MM.1S (cell line): ENCODE measurements around the gene GMPR.

Experiments
- DNase-seq: peaks from one replicate; pipeline ENCODE4 v3.0.0-alpha.2; 2015
- H2AFZ ChIP-seq: fragments of 300-600 bp; sonication (generic); 2 replicates; pipeline ENCODE4 v1.6.0; 2016; ENCODE audit warnings: antibody characterized with exemption, low read length
- H3F3A ChIP-seq: fragments of 300-600 bp; sonication (generic); 2 replicates; pipeline ENCODE4 v1.6.1; 2016; ENCODE audit warnings: mild to moderate bottlenecking, antibody characterized with exemption, low read length, moderate library complexity, mixed read lengths; ENCODE audit not compliant: insufficient read depth
- H3K27ac ChIP-seq: fragments of 300-600 bp; sonication (generic); 2 replicates; pipeline ENCODE4 v1.5.1; 2016; ENCODE audit warnings: mild to moderate bottlenecking, low read length
- H3K27me3 ChIP-seq: fragments of 300-600 bp; sonication (generic); replicated peaks from 2 replicates; pipeline ENCODE4 v1.6.0; 2016; ENCODE audit warnings: low read length; ENCODE audit not compliant: insufficient read depth
- H3K36me3 ChIP-seq: fragments of 300-600 bp; sonication (generic); replicated peaks from 2 replicates; pipeline ENCODE4 v1.6.1; 2016; ENCODE audit warnings: mild to moderate bottlenecking, low read length, mixed read lengths; ENCODE audit not compliant: insufficient read depth
- H3K4me1 ChIP-seq: fragments of 300-600 bp; sonication (generic); 2 replicates; pipeline ENCODE4 v1.6.1; 2016; ENCODE audit warnings: low read length, mixed read lengths
- H3K4me2 ChIP-seq: fragments of 300-600 bp; sonication (generic); 2 replicates; pipeline ENCODE4 v1.6.0; 2016; ENCODE audit warnings: low read depth, low read length
- H3K4me3 ChIP-seq: fragments of 300-600 bp; sonication (generic); 2 replicates; pipeline ENCODE4 v1.5.1; 2016; ENCODE audit warnings: low read length, mixed read lengths
- H3K79me2 ChIP-seq: fragments of 300-600 bp; sonication (generic); 2 replicates; pipeline ENCODE4 v1.6.1; 2016; ENCODE audit warnings: mixed run types, low read length, mixed read lengths
- H3K9ac ChIP-seq: fragments of 300-600 bp; sonication (generic); 2 replicates; pipeline ENCODE4 v1.6.1; 2016; ENCODE audit warnings: low read length, mixed read lengths
- H3K9me2 ChIP-seq: fragments of 300-600 bp; sonication (generic); replicated peaks from 2 replicates; pipeline ENCODE4 v1.6.1; 2016; ENCODE audit warnings: mild to moderate bottlenecking, low read length, mixed read lengths; ENCODE audit not compliant: insufficient read depth
- H3K9me3 ChIP-seq: fragments of 300-600 bp; sonication (generic); replicated peaks from 2 replicates; pipeline ENCODE4 v1.6.1; 2016; ENCODE audit warnings: mild to moderate bottlenecking, low read length, mixed read lengths; ENCODE audit not compliant: insufficient read depth
- H4K20me1 ChIP-seq: fragments of 300-600 bp; sonication (generic); 2 replicates; pipeline ENCODE4 v1.6.1; 2016; ENCODE audit warnings: mild to moderate bottlenecking, low read length, moderate library complexity, mixed read lengths; ENCODE audit not compliant: insufficient read depth
- CTCF ChIP-seq: fragments of 300-600 bp; sonication (generic); IDR thresholded peaks from 2 replicates; pipeline ENCODE4 v1.5.1; 2016; ENCODE audit warnings: antibody characterized with exemption, low read length, mixed read lengths
- EZH2 ChIP-seq: fragments of 300-600 bp; sonication (generic); optimal IDR thresholded peaks from 2 replicates; pipeline ENCODE3; 2017; ENCODE audit warnings: low read depth, mild to moderate bottlenecking, antibody characterized with exemption, low read length, mixed read lengths
- EZH2phosphoT487 ChIP-seq: fragments of 300-600 bp; sonication (generic); IDR thresholded peaks from 2 replicates; pipeline ENCODE4 v1.6.1; 2018; ENCODE audit warnings: antibody characterized with exemption, low read length

GMPR gene

DNA sequence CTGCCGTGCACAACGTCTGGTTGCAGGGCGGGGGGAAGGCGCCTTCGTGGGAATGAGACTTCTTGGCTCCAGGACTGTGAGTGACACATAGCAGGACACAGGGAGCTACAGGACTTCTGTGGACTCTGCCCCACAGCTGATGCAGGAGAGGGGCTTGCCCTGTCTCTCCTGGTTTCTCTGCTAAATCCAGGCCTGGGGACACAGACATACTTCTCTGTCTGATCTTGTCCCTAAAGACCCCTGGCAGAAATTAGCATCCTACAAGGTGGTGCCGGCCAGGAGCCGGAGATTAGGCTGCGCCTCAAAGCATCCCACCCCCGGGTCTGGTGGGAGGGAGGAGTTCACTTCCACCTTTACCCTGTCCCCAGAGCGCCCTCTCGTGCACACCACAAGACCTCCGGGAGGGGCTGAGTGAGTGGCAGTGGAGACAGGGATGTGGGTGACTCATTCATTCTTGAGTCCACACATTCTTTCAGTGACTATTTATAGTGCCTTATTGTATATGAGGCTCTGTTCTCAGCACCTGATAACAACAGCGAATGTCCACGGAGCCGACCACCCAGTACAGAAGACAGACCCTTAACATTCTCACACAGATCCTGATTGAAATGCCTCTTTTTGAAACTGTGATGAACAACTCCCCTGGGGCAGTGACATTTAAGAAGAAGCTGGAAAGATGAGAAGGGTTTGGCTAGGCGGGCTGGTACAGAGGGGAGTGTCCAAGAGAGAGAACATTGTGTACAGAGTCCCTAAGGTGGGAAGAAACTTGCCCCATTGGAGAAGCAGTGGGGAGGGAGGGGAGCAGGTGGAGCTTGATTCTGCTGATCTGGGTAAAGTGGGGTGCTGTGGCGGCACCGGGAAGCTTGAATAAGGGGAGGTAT lies 39.0 kb downstream of the GMPR start:
- peak overlapping the region; percentile 24; the same call in 1 of the 2 replicates for H2AFZ ChIP-seq
- no peak overlapping the region for H3K4me3 ChIP-seq
- H4K20me1 ChIP-seq, result no peaks in the 10 kb centered on the region
- TF ChIP-seq CTCF (peak; percentile 66), EZH2 (no peak)
- H3K4me2 ChIP-seq, result peak overlapping the region; percentile 31; the same call in 1 of the 2 replicates
- H3K27me3 ChIP-seq, result no peaks in the 10 kb centered on the region
- no peaks in the 10 kb centered on the region for H3K36me3 ChIP-seq
- no peaks in the 10 kb centered on the region for H3K9me2 ChIP-seq
- no peak overlapping the region for H3K27ac ChIP-seq
- peaks cover 8% of the 10 kb centered on the region; the same call in 1 of the 2 replicates for H3K4me1 ChIP-seq
- peak; percentile 57 for DNase-seq
- H3K9ac ChIP-seq, result no peak overlapping the region
- H3K9me3 ChIP-seq, result no peaks in the 10 kb centered on the region
- H3K79me2 ChIP-seq, result no peaks in the 10 kb centered on the region
- no peaks in the 10 kb centered on the region for H3F3A ChIP-seq

- H3F3A ChIP-seq, result no peaks in the 10 kb centered on the region
- H3K9me2 ChIP-seq, result no peaks in the 10 kb centered on the region
- TF ChIP-seq EZH2phosphoT487 (no peak), EZH2 (no peak), CTCF (no peak)
- no peaks in the 10 kb centered on the region for H3K9me3 ChIP-seq
- no peaks in the 10 kb centered on the region for H3K79me2 ChIP-seq
- H3K4me3 ChIP-seq, result no peak overlapping the region
- DNase-seq, result no peak
- no peak overlapping the region for H3K4me2 ChIP-seq
- no peak overlapping the region for H2AFZ ChIP-seq
- H4K20me1 ChIP-seq, result no peaks in the 10 kb centered on the region
- H3K36me3 ChIP-seq, result no peaks in the 10 kb centered on the region
- no peaks in the 10 kb centered on the region for H3K27me3 ChIP-seq
- peaks cover 8% of the 10 kb centered on the region; the same call in 1 of the 2 replicates for H3K4me1 ChIP-seq
- H3K27ac ChIP-seq, result no peak overlapping the region
- no peak overlapping the region for H3K9ac ChIP-seq
These were observed 39.8 kb downstream of the GMPR start for GRCh38 chr6:16278048-16278724.

DNA sequence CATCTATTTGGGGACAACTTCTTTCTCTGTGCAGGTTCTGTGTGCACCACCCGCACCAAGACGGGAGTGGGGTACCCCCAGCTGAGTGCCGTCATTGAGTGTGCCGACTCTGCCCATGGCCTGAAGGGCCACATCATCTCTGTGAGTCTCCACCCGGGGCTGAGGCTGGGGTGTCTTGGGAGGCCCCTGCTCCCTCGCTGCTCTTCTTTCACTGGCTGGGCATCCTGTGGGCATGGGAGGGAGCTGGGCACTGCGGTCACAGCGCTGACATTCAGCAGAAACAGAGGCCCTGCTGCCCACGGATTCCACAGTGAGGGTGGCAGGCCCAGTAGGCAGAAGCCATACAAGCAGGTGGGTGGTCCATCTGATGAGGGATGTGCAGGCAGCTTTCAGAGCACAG lies 40.4 kb downstream of the GMPR start:
- DNase-seq, result no peak
- H3K9ac ChIP-seq, result no peak overlapping the region
- peaks cover 8% of the 10 kb centered on the region; the same call in 1 of the 2 replicates for H3K4me1 ChIP-seq
- H2AFZ ChIP-seq, result no peak overlapping the region
- H4K20me1 ChIP-seq, result no peaks in the 10 kb centered on the region
- H3K4me2 ChIP-seq, result no peak overlapping the region
- no peaks in the 10 kb centered on the region for H3K79me2 ChIP-seq
- H3F3A ChIP-seq, result no peaks in the 10 kb centered on the region
- no peak overlapping the region for H3K4me3 ChIP-seq
- no peaks in the 10 kb centered on the region for H3K9me2 ChIP-seq
- H3K9me3 ChIP-seq, result no peaks in the 10 kb centered on the region
- H3K27ac ChIP-seq, result no peak overlapping the region
- no peaks in the 10 kb centered on the region for H3K27me3 ChIP-seq
- no peaks in the 10 kb centered on the region for H3K36me3 ChIP-seq
- TF ChIP-seq EZH2 (no peak), EZH2phosphoT487 (no peak), CTCF (no peak)
